GM12873 (cell line): ENCODE results near the gene IQCF2.
A peak's percentile ranks its signal among the peaks of the same experiment; 100 is the strongest.

ENCODE experiments used
- CTCF ChIP-seq: IDR thresholded peaks from 2 replicates; pipeline ENCODE4 v1.5.1; 2012; ENCODE audit warnings: low read depth, mild to moderate bottlenecking, moderate library complexity, low read length, control low read depth; ENCODE audit not compliant: insufficient read depth; ENCODE audit errors: missing control alignments

The IQCF2 gene

GRCh38 chr3:51819709-51820406 is 41.6 kb upstream of the IQCF2 start:
- TF ChIP-seq CTCF: peak; percentile 69

GRCh38 chr3:51828297-51828696 is 33.1 kb upstream of the IQCF2 start:
- TF ChIP-seq CTCF: no peak

- TF ChIP-seq CTCF: no peak
Observed at GRCh38 chr3:51830345-51830744, 31.1 kb upstream of the IQCF2 start.

GRCh38 chr3:51830836-51831385 is 30.5 kb upstream of the IQCF2 start:
- TF ChIP-seq CTCF: no peak

- no peak for TF ChIP-seq CTCF
Observed at GRCh38 chr3:51836606-51837005, 24.8 kb upstream of the IQCF2 start.

GRCh38 chr3:51845129-51845528 is 16.3 kb upstream of the IQCF2 start:
- no peak for TF ChIP-seq CTCF

- no peak for TF ChIP-seq CTCF
Observed at GRCh38 chr3:51862886-51863285, 1.5 kb downstream of the IQCF2 start.
